Type B pancreatic cell (in vitro differentiated cells): ENCODE measurements around the gene NTMT1. TPM values are rescaled to one million over a fixed set of nuclear protein-coding genes. Genes with fewer than 3 reads are reported as not detected.
A peak's percentile ranks its signal among the peaks of the same experiment; 100 is the strongest.

Experiments
- DNase-seq: peaks from one replicate; pipeline ENCODE4 v3.0.0; 2021; ENCODE audit warnings: mixed read lengths; ENCODE audit not compliant: unreplicated experiment; ENCODE audit errors: extremely low spot score
- H3K27ac Mint-ChIP-seq: 2 replicates; pipeline ENCODE4 v1.8.0; 2021; ENCODE audit warnings: mild to moderate bottlenecking, mixed read lengths
- H3K27me3 Mint-ChIP-seq: 2 replicates; pipeline ENCODE4 v1.8.0; 2021; ENCODE audit warnings: mixed read lengths
- H3K36me3 Mint-ChIP-seq: 2 replicates; pipeline ENCODE4 v1.8.0; 2021; ENCODE audit warnings: mixed read lengths
- H3K4me1 Mint-ChIP-seq: one replicate; pipeline ENCODE4 v1.8.0; 2021; ENCODE audit warnings: mixed read lengths; ENCODE audit not compliant: unreplicated experiment
- H3K4me3 Mint-ChIP-seq: 2 replicates; pipeline ENCODE4 v1.8.0; 2021; ENCODE audit warnings: mild to moderate bottlenecking, mixed read lengths
- H3K9me3 Mint-ChIP-seq: 2 replicates; pipeline ENCODE4 v1.8.0; 2021; ENCODE audit warnings: mixed read lengths
- CTCF ChIP-seq: fragments of 200-600 bp; sonication (generic); conservative IDR thresholded peaks from 2 replicates; pipeline ENCODE4 v1.5.0; 2021; ENCODE audit warnings: antibody characterized with exemption, mild to moderate bottlenecking
- total RNA-seq: library from RNA; stranded (reverse); gene quantifications from 2 replicates; pipeline ENCODE4 v1.2.1, GENCODE V29; 2021; ENCODE audit warnings: low replicate concordance

NTMT1 gene
- total RNA-seq, 1 donor from 2014 or later, result 33.5 TPM

- no peak for TF ChIP-seq CTCF
- H3K27me3 Mint-ChIP-seq, result peaks cover 9% of the 10 kb centered on the region
- peaks cover 11% of the 10 kb centered on the region for H3K4me1 Mint-ChIP-seq
- H3K4me3 Mint-ChIP-seq, result no peak overlapping the region
- no peaks in the 10 kb centered on the region for H3K9me3 Mint-ChIP-seq
- no peaks in the 10 kb centered on the region for H3K36me3 Mint-ChIP-seq
- no peak overlapping the region for H3K27ac Mint-ChIP-seq
- no peak for DNase-seq
These were observed 11.0 kb upstream of the NTMT1 start for GRCh38 chr9:129614932-129615331.

DNA sequence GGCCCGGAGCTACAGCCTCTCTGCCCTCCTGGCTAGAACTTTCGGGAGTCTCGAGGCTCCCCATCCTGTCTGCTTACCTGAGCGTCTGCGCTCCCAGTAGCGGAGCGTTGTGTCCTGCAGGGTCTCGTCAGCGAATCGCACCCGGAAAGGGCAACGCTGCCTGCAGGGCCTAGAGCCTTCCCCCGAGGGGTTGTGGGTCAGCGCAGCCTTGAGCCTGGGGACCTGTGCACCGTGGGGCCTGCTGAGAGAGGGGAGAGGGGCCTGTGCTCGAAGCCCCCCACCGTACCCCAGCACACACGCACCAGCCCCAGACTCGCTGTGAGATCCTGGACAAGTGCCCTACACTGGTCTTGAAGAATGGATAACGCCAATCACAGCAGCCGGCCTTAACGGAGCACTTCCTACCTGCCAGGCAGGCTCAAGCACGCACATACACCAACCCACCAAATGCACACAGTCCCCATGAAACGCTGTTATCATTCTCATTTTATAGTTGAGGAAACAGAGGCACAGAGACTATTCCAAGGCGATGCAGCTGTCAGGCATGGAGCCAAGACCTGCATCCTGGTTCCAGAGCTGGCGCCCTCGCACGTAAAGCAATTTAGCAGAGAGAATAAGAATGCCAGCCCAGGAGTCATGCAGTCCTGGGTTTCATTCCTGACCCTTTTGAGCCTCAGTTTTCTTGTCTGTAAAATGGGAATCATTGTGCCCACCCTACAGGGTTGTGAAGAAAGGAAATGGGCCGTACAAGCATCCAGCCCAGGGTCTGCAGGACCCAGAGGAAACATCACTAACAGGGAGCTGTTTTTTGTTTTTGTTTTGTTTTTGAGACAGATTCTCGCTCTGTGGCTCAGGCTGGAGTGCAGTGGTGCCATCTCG is 10.3 kb upstream of the NTMT1 start:
- no peak for DNase-seq
- TF ChIP-seq CTCF, result no peak
- no peak overlapping the region for H3K4me3 Mint-ChIP-seq
- H3K27me3 Mint-ChIP-seq, result peaks cover 9% of the 10 kb centered on the region
- H3K36me3 Mint-ChIP-seq, result no peaks in the 10 kb centered on the region
- no peak overlapping the region for H3K27ac Mint-ChIP-seq
- no peaks in the 10 kb centered on the region for H3K9me3 Mint-ChIP-seq
- peaks cover 11% of the 10 kb centered on the region for H3K4me1 Mint-ChIP-seq

- H3K27me3 Mint-ChIP-seq, result peaks cover 15% of the 10 kb centered on the region
- H3K27ac Mint-ChIP-seq, result no peak overlapping the region
These were observed 8.8 kb upstream of the NTMT1 start for GRCh38 chr9:129617167-129617566.

GRCh38 chr9:129619787-129620668 is 5.9 kb upstream of the NTMT1 start:
- Mint-ChIP-seq H3K36me3 (no peaks in the 10 kb centered on the region), H3K9me3 (no peaks in the 10 kb centered on the region), H3K27me3 (peaks cover 15% of the 10 kb centered on the region), H3K4me3 (peak overlapping the region; percentile 79), H3K27ac (no peak overlapping the region), H3K4me1 (peaks cover 4% of the 10 kb centered on the region)
- DNase-seq, result no peak
- peak; percentile 52 for TF ChIP-seq CTCF

More at GRCh38 chr9:129617167-129617566, 8.8 kb upstream of the NTMT1 start:
- Mint-ChIP-seq H3K9me3 (no peaks in the 10 kb centered on the region), H3K36me3 (no peaks in the 10 kb centered on the region), H3K4me1 (peaks cover 5% of the 10 kb centered on the region), H3K4me3 (peak overlapping the region; percentile 60)
- TF ChIP-seq CTCF, result peak; percentile 67
- no peak for DNase-seq

- Mint-ChIP-seq H3K4me1 (peaks cover 4% of the 10 kb centered on the region), H3K4me3 (peak within 1 kb of the TSS; percentile 81), H3K36me3 (no peaks in the 10 kb centered on the region), H3K27me3 (peaks cover 15% of the 10 kb centered on the region), H3K27ac (no peak within 1 kb of the TSS), H3K9me3 (no peaks in the 10 kb centered on the region)
- no peak for TF ChIP-seq CTCF
- DNase-seq, result no peak
These were observed 5.2 kb upstream of the NTMT1 start, which contains the start of gene C9orf50 for GRCh38 chr9:129620669-129621295. TSS of gene C9orf50 (minus strand) at chr9:129621101. CDS start at chr9:129620574, 527 bp downstream.
